ENCODE data around the gene IQSEC1.

IQSEC1 gene

DNA sequence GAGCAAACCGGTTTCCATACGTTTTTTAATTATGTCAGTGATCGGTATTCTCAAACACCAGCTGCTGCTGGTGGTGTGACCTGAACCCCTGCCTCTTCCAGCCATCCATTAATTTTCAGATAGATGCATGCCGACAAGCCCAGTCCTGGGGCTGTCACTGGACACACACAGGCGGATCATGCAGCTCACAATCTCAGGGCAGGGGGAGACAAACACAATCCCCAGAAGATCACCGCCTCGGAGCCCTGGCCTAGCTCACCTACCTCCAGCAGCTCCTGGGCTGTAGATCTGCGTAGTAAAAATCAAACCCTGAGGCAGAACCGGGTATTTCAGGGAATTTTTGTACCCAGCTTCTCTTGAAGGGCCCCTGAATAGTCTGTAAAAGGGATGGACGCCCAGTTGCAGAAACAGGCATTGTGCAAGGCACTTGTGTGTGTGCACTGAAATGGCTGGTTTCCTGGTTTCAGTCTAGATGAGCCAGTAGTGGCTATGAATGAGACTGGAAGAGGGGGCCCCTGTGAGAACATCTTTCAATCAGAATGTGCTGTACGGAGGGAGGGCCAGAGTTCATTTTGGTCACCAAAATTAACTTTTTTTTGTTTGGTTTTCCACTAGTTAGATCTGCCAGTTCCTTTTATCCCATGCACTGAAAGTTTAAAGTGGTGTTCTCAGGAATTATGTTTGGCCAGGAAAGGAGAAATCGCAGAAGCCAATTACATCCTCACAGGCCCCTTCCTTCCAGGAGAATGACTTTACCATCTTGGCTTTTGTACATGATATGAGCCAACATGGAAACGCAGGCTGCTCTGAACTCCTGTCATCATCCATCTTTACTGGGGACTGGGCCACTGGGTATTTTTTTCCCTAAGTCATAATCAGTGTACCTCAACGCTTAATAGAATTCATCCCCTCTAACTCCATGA, 176.9 kb downstream of the IQSEC1 start:
- no peaks in the 10 kb centered on the region for H3K9me3 ChIP-seq (ENCODE audit: control insufficient read depth, insufficient read depth, low read length)
- H3K27me3 ChIP-seq (ENCODE audit: control insufficient read depth, insufficient read depth, low read length): no peaks in the 10 kb centered on the region
- no peak overlapping the region for H3K4me3 ChIP-seq (ENCODE audit: low read length)
- H3K4me1 ChIP-seq (ENCODE audit: control insufficient read depth, insufficient read depth, low read length): no peaks in the 10 kb centered on the region
- no peak overlapping the region for H3K27ac ChIP-seq (ENCODE audit: low read length)
- no peak for DNase-seq (ENCODE audit: low read depth, low spot score)
- WGBS (ENCODE audit: insufficient coverage, insufficient read length): no CpG with 5 or more reads among the region's 14 CpGs
- H3K36me3 ChIP-seq (ENCODE audit: control insufficient read depth, insufficient read depth, low read length): 0 out of 2 replicates have a peak, but pooled peaks cover 3% of the 10 kb centered on the region

DNA sequence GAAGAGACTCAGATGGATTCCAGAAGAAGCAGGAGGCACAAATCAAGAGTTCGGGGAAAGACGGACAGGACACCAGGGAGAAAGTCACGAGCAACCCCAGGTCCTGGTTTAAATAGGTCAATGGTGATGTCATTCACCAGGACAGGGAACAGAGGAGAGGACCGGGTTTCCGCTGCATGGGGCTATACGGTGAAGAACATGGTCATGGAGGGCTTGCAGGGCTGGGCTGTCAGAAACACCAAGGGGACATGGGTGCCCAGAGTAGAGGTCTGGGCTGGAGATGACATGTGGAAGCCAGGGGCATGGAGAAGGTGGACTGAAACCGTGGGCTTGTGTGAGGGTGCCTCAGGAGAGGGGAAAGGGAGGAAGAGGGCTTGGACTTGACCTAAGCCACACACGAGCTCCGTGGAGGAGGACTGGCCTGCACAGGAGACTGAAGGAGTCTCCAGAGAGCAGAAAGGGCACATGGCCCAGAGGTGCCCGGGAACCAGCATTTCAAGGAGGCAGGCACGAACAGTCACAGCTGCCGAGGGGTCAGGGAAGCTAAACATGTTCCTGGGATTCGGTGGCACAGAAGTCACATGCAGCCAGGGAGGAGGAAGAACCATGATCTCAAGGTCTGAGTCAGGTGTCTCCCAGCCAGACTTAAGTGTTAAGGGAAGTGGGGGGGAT, 177.7 kb downstream of the IQSEC1 start:
- Histone ChIP-seq H3K9me3 (ENCODE audit: control insufficient read depth, insufficient read depth, low read length) (no peaks in the 10 kb centered on the region), H3K4me1 (ENCODE audit: control insufficient read depth, insufficient read depth, low read length) (no peaks in the 10 kb centered on the region), H3K36me3 (ENCODE audit: control insufficient read depth, insufficient read depth, low read length) (no peaks in the 10 kb centered on the region), H3K27ac (ENCODE audit: low read length) (no peak overlapping the region), H3K27me3 (ENCODE audit: control insufficient read depth, insufficient read depth, low read length) (no peaks in the 10 kb centered on the region), H3K4me3 (ENCODE audit: low read length) (no peak overlapping the region)
- DNase-seq (ENCODE audit: low read depth, low spot score): no peak
- WGBS (ENCODE audit: insufficient coverage, insufficient read length): no CpG with 5 or more reads among the region's 13 CpGs

DNA sequence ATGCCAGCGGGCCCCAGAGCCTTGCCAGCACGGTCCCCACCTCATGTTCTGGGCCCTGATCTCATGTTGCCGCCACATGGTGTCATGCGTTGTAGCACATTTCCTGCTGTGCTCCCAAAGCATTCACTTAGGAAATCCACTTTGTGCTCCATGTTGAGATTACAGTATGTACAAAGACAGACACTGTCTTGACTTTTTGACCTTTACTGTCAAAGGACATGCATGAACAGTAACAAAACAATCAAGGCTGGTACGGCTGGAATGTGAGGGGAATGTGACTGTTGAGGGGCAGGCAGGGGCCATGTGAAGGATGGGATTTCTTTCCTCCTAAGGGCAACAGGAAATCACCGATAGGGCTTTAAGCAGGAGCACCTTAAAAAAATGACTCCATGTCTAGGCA, 178.6 kb downstream of the IQSEC1 start:
- DNase-seq (ENCODE audit: low read depth, low spot score): no peak
- no peaks in the 10 kb centered on the region for H3K36me3 ChIP-seq (ENCODE audit: control insufficient read depth, insufficient read depth, low read length)
- H3K4me1 ChIP-seq (ENCODE audit: control insufficient read depth, insufficient read depth, low read length): no peaks in the 10 kb centered on the region
- H3K27ac ChIP-seq (ENCODE audit: low read length): no peak overlapping the region
- no CpG with 5 or more reads among the region's 6 CpGs for WGBS (ENCODE audit: insufficient coverage, insufficient read length)
- no peaks in the 10 kb centered on the region for H3K27me3 ChIP-seq (ENCODE audit: control insufficient read depth, insufficient read depth, low read length)
- no peak overlapping the region for H3K4me3 ChIP-seq (ENCODE audit: low read length)
- no peaks in the 10 kb centered on the region for H3K9me3 ChIP-seq (ENCODE audit: control insufficient read depth, insufficient read depth, low read length)

DNA sequence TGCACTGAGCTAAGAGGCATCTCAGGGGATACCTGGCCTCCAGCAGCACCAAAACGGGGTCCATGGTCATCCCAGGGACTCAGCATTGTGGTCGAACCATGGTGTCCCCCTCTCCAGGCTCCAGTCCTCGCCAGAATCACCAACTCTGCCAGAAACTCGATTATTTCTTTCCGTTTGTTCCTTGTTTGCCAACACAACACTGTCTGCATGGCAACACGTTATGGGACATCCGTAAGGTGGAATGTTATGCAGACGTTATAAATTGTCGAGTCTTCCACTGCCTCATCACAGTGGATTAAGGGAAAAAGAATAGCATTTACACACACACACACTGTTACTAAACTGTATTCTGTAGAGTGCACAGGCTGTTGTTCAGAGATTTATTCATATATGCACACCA, 179.4 kb downstream of the IQSEC1 start:
- Histone ChIP-seq H3K4me1 (ENCODE audit: control insufficient read depth, insufficient read depth, low read length) (no peaks in the 10 kb centered on the region), H3K4me3 (ENCODE audit: low read length) (no peak overlapping the region), H3K9me3 (ENCODE audit: control insufficient read depth, insufficient read depth, low read length) (no peaks in the 10 kb centered on the region), H3K27me3 (ENCODE audit: control insufficient read depth, insufficient read depth, low read length) (no peaks in the 10 kb centered on the region), H3K36me3 (ENCODE audit: control insufficient read depth, insufficient read depth, low read length) (no peaks in the 10 kb centered on the region), H3K27ac (ENCODE audit: low read length) (no peak overlapping the region)
- DNase-seq (ENCODE audit: low read depth, low spot score): no peak
- WGBS (ENCODE audit: insufficient coverage, insufficient read length): no CpG with 5 or more reads among the region's 9 CpGs

DNA sequence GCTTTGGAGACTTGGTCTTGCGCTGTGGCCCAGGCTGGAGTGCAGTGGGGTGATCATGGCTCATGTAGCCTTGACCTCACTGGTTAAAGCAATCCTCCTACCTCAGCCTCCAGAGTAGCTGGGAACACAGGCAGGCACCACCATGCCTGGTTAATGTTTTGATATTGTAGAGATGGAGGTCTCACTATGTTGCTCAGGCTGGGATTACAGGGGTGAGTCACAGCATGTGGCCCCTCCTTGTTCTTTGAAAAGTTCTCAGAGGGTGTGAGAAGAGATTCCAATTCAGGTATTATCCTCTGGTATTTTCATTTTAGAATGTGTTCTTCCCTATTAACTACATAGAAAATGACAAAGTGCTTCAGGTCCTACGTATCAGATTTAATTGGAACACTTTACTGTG, 180.0 kb downstream of the IQSEC1 start:
- DNase-seq (ENCODE audit: low read depth, low spot score): no peak

DNA sequence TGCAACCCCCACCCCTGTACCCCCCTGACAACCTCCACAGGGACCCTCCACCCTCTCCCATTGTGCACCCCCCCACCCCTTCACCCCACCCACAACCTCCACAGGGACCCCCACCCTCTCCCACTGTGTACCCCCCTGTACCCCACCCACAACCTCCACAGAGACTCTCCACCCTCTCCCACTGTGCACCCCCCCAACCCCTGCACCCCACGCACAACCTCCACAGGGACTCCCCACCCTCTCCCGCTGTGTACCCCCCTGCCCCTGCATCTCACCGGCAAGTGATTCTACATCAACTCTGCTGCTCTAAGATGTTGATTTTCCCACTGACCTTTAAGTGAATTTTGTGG, 180.4 kb downstream of the IQSEC1 start:
- Histone ChIP-seq H3K4me3 (ENCODE audit: low read length) (no peak overlapping the region), H3K27ac (ENCODE audit: low read length) (no peak overlapping the region), H3K9me3 (ENCODE audit: control insufficient read depth, insufficient read depth, low read length) (no peaks in the 10 kb centered on the region), H3K4me1 (ENCODE audit: control insufficient read depth, insufficient read depth, low read length) (no peaks in the 10 kb centered on the region), H3K27me3 (ENCODE audit: control insufficient read depth, insufficient read depth, low read length) (no peaks in the 10 kb centered on the region), H3K36me3 (ENCODE audit: control insufficient read depth, insufficient read depth, low read length) (no peaks in the 10 kb centered on the region)
- no peak for DNase-seq (ENCODE audit: low read depth, low spot score)
- no CpG with 5 or more reads among the region's 3 CpGs for WGBS (ENCODE audit: insufficient coverage, insufficient read length)

More for the DNA sequence above, 180.0 kb downstream of the IQSEC1 start:
- no peaks in the 10 kb centered on the region for H3K9me3 ChIP-seq (ENCODE audit: control insufficient read depth, insufficient read depth, low read length)
- no CpG with 5 or more reads among the region's 2 CpGs for WGBS (ENCODE audit: insufficient coverage, insufficient read length)
- H3K27me3 ChIP-seq (ENCODE audit: control insufficient read depth, insufficient read depth, low read length): no peaks in the 10 kb centered on the region
- H3K36me3 ChIP-seq (ENCODE audit: control insufficient read depth, insufficient read depth, low read length): no peaks in the 10 kb centered on the region
- no peak overlapping the region for H3K27ac ChIP-seq (ENCODE audit: low read length)
- H3K4me1 ChIP-seq (ENCODE audit: control insufficient read depth, insufficient read depth, low read length): no peaks in the 10 kb centered on the region
- no peak overlapping the region for H3K4me3 ChIP-seq (ENCODE audit: low read length)

DNA sequence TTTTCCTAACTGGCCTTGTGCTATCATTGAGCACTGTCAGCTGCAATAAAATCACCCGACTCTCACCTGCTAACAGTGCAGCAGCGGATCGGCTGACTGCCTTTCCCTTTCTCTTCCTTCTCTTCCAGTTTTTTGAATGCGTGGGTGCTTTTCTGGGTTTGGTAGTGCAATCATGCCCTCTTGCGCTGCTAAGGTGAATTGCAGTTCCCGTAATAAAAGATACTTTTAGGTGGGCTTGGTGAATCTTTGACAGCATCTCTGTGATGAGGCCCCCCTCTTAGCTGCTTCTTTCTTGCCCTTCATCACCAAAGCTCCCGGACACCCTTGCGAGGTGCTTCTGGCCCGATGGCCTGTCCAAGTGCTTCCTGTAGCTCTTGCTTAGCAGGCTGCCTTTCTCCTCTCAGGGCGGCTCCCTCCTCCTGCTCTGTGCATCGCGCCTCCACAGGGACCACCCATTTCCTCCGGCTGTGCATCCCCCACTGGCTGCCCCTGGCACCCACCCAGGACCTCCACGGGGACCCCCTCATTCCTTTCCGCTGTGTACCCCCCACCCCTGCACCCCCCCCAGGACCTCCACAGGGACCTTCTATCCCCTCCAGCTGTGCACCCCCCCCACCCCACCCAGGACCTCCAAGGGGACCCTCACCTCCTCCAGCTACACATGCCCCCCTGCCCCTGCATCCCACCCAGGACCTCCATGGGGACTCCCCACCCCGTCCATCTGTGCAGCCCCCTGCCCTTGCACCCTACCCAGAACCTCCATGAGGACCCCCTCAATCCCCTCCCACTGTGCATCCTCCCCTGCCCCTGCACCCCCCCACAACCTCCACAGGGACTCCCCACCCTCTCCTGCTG, 181.0 kb downstream of the IQSEC1 start:
- no peak overlapping the region for H3K27ac ChIP-seq (ENCODE audit: low read length)
- H3K4me3 ChIP-seq (ENCODE audit: low read length): no peak overlapping the region
- no peaks in the 10 kb centered on the region for H3K27me3 ChIP-seq (ENCODE audit: control insufficient read depth, insufficient read depth, low read length)
- no peaks in the 10 kb centered on the region for H3K4me1 ChIP-seq (ENCODE audit: control insufficient read depth, insufficient read depth, low read length)
- H3K9me3 ChIP-seq (ENCODE audit: control insufficient read depth, insufficient read depth, low read length): no peaks in the 10 kb centered on the region
- no peaks in the 10 kb centered on the region for H3K36me3 ChIP-seq (ENCODE audit: control insufficient read depth, insufficient read depth, low read length)
- no CpG with 5 or more reads among the region's 16 CpGs for WGBS (ENCODE audit: insufficient coverage, insufficient read length)
- DNase-seq (ENCODE audit: low read depth, low spot score): no peak

DNA sequence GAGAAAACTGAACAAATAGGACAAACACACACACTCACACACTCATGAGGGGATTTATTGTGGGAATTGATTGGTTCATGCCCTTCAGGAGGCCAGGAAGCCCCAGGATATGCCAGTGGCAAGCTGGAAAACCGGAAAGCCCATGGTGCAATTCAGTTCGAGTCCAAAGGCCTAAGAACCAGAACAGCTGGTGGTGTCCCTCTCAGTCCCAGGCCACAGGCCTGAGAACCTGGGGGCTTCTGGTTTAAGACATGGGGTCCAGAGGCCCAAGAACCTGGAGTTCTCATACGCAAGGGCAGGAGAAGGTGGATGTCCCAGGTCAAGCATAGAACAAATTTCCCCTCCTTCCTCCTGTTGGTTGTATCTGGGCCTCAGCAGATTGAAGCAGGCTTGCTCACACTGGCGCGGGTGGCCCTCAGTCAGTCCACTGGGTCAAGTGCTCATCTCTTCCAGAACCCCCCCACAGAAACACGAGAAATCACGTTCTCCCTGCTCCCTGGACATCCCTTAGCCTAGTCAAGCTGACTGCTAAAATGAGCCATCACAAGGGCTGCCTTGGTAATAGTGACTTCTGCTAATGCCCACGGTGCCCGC, 181.7 kb downstream of the IQSEC1 start:
- WGBS (ENCODE audit: insufficient coverage, insufficient read length): no CpG with 5 or more reads among the region's 9 CpGs
- Histone ChIP-seq H3K9me3 (ENCODE audit: control insufficient read depth, insufficient read depth, low read length) (no peaks in the 10 kb centered on the region), H3K36me3 (ENCODE audit: control insufficient read depth, insufficient read depth, low read length) (no peaks in the 10 kb centered on the region), H3K27me3 (ENCODE audit: control insufficient read depth, insufficient read depth, low read length) (no peaks in the 10 kb centered on the region), H3K4me1 (ENCODE audit: control insufficient read depth, insufficient read depth, low read length) (no peaks in the 10 kb centered on the region), H3K27ac (ENCODE audit: low read length) (no peak overlapping the region), H3K4me3 (ENCODE audit: low read length) (no peak overlapping the region)
- DNase-seq (ENCODE audit: low read depth, low spot score): no peak

DNA sequence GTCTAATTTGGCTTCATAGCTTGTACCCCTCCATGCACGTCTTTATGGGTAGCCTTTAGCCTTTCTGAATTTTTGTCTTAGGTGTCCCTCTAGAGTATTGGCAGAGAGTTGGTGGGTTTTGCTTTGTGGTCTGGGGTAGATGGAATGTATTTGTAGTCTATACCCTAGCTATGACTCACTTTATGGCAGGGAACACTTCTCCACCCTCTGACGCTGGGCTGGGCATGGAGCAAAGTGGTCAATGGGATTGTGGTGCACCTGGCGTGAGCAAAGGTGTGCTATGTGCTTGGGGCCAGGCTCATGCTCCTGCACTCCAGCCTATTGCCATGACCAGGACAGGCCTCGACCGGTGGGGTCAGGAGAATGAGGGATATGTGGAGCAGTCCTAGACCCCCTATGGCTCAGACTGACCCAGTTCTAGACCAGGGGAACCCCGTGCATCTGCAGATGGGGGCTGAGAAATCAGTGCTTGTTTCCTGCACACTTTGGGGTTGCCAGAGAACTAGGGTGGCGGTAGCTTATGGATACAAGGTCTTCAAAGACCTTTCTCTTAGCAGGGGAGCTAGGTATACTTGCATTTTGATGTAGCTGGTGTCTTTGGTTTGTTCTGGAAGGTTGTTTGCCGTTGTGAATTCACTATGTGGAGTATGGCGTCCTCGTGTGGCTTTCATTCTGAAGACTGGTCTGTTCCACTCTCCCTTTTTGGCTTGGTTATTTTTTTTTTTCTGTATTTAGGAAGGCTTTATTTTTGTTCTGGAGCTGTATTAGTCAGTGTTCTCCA, 182.4 kb downstream of the IQSEC1 start:
- no peak overlapping the region for H3K4me3 ChIP-seq (ENCODE audit: low read length)
- WGBS (ENCODE audit: insufficient coverage, insufficient read length): no CpG with 5 or more reads among the region's 10 CpGs
- no peaks in the 10 kb centered on the region for H3K27me3 ChIP-seq (ENCODE audit: control insufficient read depth, insufficient read depth, low read length)

More for the DNA sequence above, 182.4 kb downstream of the IQSEC1 start:
- Histone ChIP-seq H3K36me3 (ENCODE audit: control insufficient read depth, insufficient read depth, low read length) (no peaks in the 10 kb centered on the region), H3K9me3 (ENCODE audit: control insufficient read depth, insufficient read depth, low read length) (no peaks in the 10 kb centered on the region), H3K4me1 (ENCODE audit: control insufficient read depth, insufficient read depth, low read length) (no peaks in the 10 kb centered on the region), H3K27ac (ENCODE audit: low read length) (no peak overlapping the region)
- no peak for DNase-seq (ENCODE audit: low read depth, low spot score)

All from iPS DF 6.9 (cell line).